Right cardiac atrium (tissue), 5 donors: ENCODE measurements around the gene OR2T29. TPM values are rescaled to one million over a fixed set of nuclear protein-coding genes. Genes with fewer than 3 reads are reported as not detected.
A peak's percentile ranks its signal among the peaks of the same experiment; 100 is the strongest.
"Not testable (repeated sequence)": the region's sequence is repeated elsewhere in the genome, so short reads cannot be mapped to it uniquely, and the experiment has no call there.

Experiments
- ATAC-seq, 2 donors: fragments of 200-7000 bp; cut with Tn5 transposase; one replicate each; pipeline versions ENCODE4 v1.8.0 to v1.9.1; 2020; ENCODE audit warnings: moderate library complexity in 2 of 2, mild to moderate bottlenecking in 1 of 2
- DNase-seq, 3 donors: peaks; one replicate each; pipeline ENCODE4 v3.0.0-alpha.2; 2020
- H3K27ac ChIP-seq: one replicate; pipeline ENCODE4 v1.5.1; 2013; ENCODE audit warnings: mild to moderate bottlenecking, low read length, control low read depth, moderate library complexity
- H3K27me3 ChIP-seq: one replicate; pipeline ENCODE4 v1.6.1; 2013; ENCODE audit not compliant: control insufficient read depth, insufficient read depth
- H3K4me1 ChIP-seq: one replicate; pipeline ENCODE4 v1.6.1; 2013; ENCODE audit warnings: low read length; ENCODE audit not compliant: control insufficient read depth, insufficient read depth
- H3K4me3 ChIP-seq: one replicate; pipeline ENCODE4 v1.5.1; 2013; ENCODE audit warnings: low read length, control low read depth
- H3K9me3 ChIP-seq: one replicate; pipeline ENCODE4 v1.6.1; 2013; ENCODE audit warnings: low read length; ENCODE audit not compliant: control insufficient read depth
- WGBS: extraction: QIAGEN DNeasy Blood & Tissue Kit; methylation state at CpG from one replicate; pipeline ENCODE4 v1.1.7; 2013; 5-methylcytosine and 5-hydroxymethylcytosine counted together
- intact Hi-C, 4 donors: fragments of 100-400 bp; cut with DNase I; formaldehyde crosslinking; loops; one replicate each; pipeline versions ENCODE4 v1.11.0 to v1.14.0; 2022 to 2023
- polyA plus RNA-seq: library from polyadenylated mRNA; stranded (reverse); fragments of 200-250 nt; gene quantifications from one replicate; pipeline ENCODE4 v1.2.3, GENCODE V29; 2013
- total RNA-seq, 4 donors: library from RNA; stranded (reverse); fragmentation: NEBNext Ultra II Directional; extraction: Animal tissue kit (Norgen Biotek cat#: 25700); gene quantifications; one replicate each; pipeline ENCODE4 v1.2.1, GENCODE V29; 2021
- donor health status: healthy with polysubstance abuse.
- donor health status: DM: no; HTN: yes; CAD: no.
- donor health status: DM: no; HTN: no; CAD: no.
- donor health status: DM: no; HTN: yes; CAD: no; lungs with severe emphysema.
- donor health status: DM: yes; HTN: yes; CAD: no.

Gene OR2T29
- total and polyA plus RNA-seq, 5 donors, result not detected

- DNase-seq, result no peak
- H3K4me1 ChIP-seq, result no peaks in the 10 kb centered on the region
- no peaks in the 10 kb centered on the region for H3K9me3 ChIP-seq
- intact Hi-C loops, result no loop called here
- H3K27ac ChIP-seq, result no peak overlapping the region
- no peak for ATAC-seq
- no peaks in the 10 kb centered on the region for H3K27me3 ChIP-seq
- no peak overlapping the region for H3K4me3 ChIP-seq
- 73% methylated on average over 9 of the region's 9 CpGs for WGBS
Measured at GRCh38 chr1:248576260-248576980, 13.8 kb upstream of the OR2T29 start.

DNA sequence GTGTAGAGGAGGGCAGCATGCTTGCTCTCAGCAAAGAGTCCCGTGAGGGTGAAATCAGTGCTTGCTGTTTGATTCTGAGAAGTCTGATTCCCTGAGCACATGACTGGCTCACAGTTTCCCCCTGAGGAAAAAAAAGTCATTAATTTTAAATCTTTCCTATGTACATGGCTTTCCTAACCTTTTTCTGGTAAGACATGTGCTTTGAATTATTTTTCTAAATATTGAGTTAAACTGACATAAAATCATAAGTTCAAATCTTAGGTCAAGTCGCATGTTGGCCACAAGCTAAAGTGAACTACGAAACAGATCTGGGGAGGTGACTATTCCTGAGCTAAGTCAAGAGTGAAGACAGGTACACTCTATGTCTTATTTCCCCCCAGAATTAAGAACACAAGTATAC, 12.1 kb upstream of the OR2T29 start, which contains the start of gene OR2T34:
Gene OR2T34, minus strand, starts transcription at position 101 of the 400 bp plus-strand sequence. Its CDS starts 0 bp downstream, at position 101.
- H3K4me3 ChIP-seq, intact Hi-C loops, H3K27ac ChIP-seq, DNase-seq, H3K27me3 ChIP-seq, H3K4me1 ChIP-seq, H3K9me3 ChIP-seq, ATAC-seq: not testable (repeated sequence)
- WGBS, result 81% methylated on average over 3 of the region's 3 CpGs

GRCh38 chr1:248573856-248574255, 11.3 kb upstream of the OR2T29 start:
- WGBS, result 85% methylated on average over 6 of the region's 8 CpGs
- H3K27ac ChIP-seq, ATAC-seq, intact Hi-C loops, H3K4me1 ChIP-seq, H3K27me3 ChIP-seq, H3K9me3 ChIP-seq, H3K4me3 ChIP-seq: not testable (repeated sequence)
- peak in 1 of 3 donors; percentile 15 for DNase-seq

- H3K27me3 ChIP-seq, H3K27ac ChIP-seq, H3K4me3 ChIP-seq, H3K9me3 ChIP-seq, ATAC-seq, intact Hi-C loops, H3K4me1 ChIP-seq, DNase-seq: not testable (repeated sequence)
- WGBS, result no CpG with 5 or more reads among the region's 1 CpG
Measured at GRCh38 chr1:248572049-248572448, 9.5 kb upstream of the OR2T29 start.

- H3K9me3 ChIP-seq, H3K4me1 ChIP-seq, intact Hi-C loops, H3K27me3 ChIP-seq, H3K27ac ChIP-seq, H3K4me3 ChIP-seq, ATAC-seq, DNase-seq: not testable (repeated sequence)
- 77% methylated on average over 3 of the region's 3 CpGs for WGBS
Measured at GRCh38 chr1:248570811-248571210, 8.2 kb upstream of the OR2T29 start.

- WGBS, result 17% methylated on average over 2 of the region's 2 CpGs
- intact Hi-C loops, H3K27me3 ChIP-seq, ATAC-seq, DNase-seq, H3K4me1 ChIP-seq, H3K9me3 ChIP-seq, H3K4me3 ChIP-seq, H3K27ac ChIP-seq: not testable (repeated sequence)
Measured at GRCh38 chr1:248569049-248569448, 6.5 kb upstream of the OR2T29 start.

DNA sequence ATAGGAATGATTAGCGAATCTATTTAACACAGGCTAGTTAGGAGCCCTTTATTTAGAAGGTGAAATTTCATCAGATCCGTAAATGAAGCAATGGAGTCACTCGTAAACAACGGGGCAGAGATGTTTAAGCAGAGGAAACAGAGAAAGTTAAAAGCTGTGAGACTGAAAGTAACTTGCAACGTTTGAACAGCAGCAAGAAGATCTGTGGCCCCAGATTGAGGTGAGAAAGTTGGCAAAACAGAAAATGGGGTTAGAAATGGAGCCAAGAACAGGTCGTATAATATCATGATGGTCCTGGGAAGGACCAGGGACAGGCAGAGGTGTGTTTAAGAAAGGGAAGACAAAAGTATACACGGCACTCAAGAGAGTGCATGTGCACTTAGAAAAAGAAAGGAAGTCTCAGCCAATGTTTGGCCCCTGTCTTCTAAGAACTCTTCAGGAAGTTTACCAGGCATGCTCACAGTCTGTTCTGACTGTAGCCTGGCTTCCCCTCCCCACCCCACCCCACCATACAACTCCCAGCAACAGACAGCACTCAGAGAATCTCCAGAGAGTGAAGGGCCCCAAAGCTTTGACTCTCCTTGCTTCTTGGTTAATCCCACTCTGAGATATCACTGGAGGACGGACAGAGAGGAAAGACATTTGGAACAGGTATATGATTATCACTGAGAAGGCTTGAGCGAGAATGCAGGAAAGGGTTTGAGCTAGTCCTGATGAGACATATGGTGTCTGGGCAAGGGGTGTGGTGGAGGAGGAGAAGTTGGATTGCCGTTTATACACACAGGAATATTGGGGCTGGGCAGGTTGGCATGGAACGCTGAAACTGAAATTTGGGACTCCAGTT, 3.2 kb upstream of the OR2T29 start:
- H3K4me3 ChIP-seq, H3K4me1 ChIP-seq, intact Hi-C loops, ATAC-seq, H3K9me3 ChIP-seq, H3K27me3 ChIP-seq, H3K27ac ChIP-seq, DNase-seq: not testable (repeated sequence)
- WGBS, result 63% methylated on average over 11 of the region's 11 CpGs

DNA sequence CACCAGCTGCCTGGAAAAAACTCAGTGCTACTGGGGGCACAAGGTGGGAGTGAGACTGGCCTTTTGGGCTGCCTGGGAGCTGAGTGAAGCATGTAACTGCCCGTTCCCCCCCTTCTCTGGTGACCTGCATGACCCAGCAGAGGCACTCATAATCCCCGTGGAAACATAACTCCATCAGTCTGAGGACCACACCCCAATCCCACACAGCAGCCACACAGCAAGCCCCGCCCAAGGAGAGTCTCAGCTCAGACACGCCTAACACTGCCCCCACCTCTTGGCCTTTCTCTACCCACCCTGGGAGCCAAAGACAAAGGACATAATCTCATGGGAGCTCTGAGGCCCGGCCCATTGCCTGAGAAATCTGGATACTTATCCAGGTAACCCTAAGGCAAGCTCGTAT, 11.5 kb downstream of the OR2T29 start:
- H3K4me3 ChIP-seq, H3K4me1 ChIP-seq, ATAC-seq, H3K27me3 ChIP-seq, intact Hi-C loops, DNase-seq, H3K27ac ChIP-seq, H3K9me3 ChIP-seq: not testable (repeated sequence)
- no CpG with 5 or more reads among the region's 6 CpGs for WGBS

DNA sequence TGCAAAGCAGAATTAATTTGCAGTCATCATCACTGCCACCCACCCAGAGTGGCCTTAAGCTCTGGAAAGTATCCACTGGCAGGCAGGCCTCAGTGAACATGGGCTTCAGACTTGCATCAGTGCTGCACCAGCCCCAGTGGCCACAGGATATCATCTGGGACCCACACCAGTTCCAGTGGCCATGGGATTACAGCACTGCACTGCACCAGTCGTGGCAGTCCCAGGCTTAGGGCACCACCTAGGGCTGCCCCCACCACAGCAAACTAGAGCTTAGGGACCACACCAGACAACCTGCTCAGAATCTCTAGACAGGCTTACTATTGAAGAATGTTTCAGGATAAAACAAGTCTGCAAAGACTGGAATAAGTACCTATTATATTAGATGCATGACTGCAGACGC, 15.2 kb downstream of the OR2T29 start:
- H3K4me1 ChIP-seq, result not testable (repeated sequence)

GRCh38 chr1:248537449-248537848, 25.1 kb downstream of the OR2T29 start:
- DNase-seq, H3K27ac ChIP-seq, H3K27me3 ChIP-seq, H3K4me1 ChIP-seq, H3K4me3 ChIP-seq, ATAC-seq, intact Hi-C loops, H3K9me3 ChIP-seq: not testable (repeated sequence)

More for the DNA sequence above, 15.2 kb downstream of the OR2T29 start:
- DNase-seq, H3K27me3 ChIP-seq, H3K9me3 ChIP-seq, H3K27ac ChIP-seq, intact Hi-C loops, ATAC-seq, H3K4me3 ChIP-seq: not testable (repeated sequence)
- WGBS, result no CpG with 5 or more reads among the region's 2 CpGs

GRCh38 chr1:248521856-248522255, 40.7 kb downstream of the OR2T29 start:
- no peak overlapping the region for H3K4me3 ChIP-seq
- 84% methylated on average over 12 of the region's 12 CpGs for WGBS
- H3K4me1 ChIP-seq, result no peaks in the 10 kb centered on the region
- H3K27me3 ChIP-seq, result no peaks in the 10 kb centered on the region
- no peaks in the 10 kb centered on the region for H3K9me3 ChIP-seq
- ATAC-seq (no peak), DNase-seq (no peak)
- no peak overlapping the region for H3K27ac ChIP-seq
- intact Hi-C loops, result no loop called here
